Activated CD8-positive, alpha-beta T cell treated with anti-CD3 and anti-CD28 coated beads for 36 hours (primary cell): Measurements from ENCODE around the gene FIZ1. TPM values are rescaled to one million over a fixed set of nuclear protein-coding genes. Genes with fewer than 3 reads are reported as not detected.

ENCODE experiments used
- ATAC-seq: fragments of 200-7000 bp; cut with Tn5 transposase; one replicate; pipeline ENCODE4 v1.10.0; 2021; ENCODE audit warnings: mild to moderate bottlenecking, moderate library complexity
- CTCF ChIA-PET: fragments of 350-600 bp; sonication (Branson Sonifier 250); formaldehyde crosslinking; loops from one replicate; lab custom pipeline; 2021; ENCODE audit warnings: antibody characterized with exemption; lab: Charles Lee
- POLR2A ChIA-PET: fragments of 350-600 bp; sonication (Branson Sonifier 250); formaldehyde crosslinking; loops from one replicate; lab custom pipeline; 2021; ENCODE audit warnings: antibody characterized with exemption; lab: Charles Lee
- DNase-seq: peaks from one replicate; pipeline ENCODE4 v3.0.0-alpha.2; 2020
- H3K27ac Mint-ChIP-seq: one replicate; pipeline ENCODE4 v1.8.0; 2021; ENCODE audit warnings: mild to moderate bottlenecking, mixed read lengths
- H3K27me3 Mint-ChIP-seq: one replicate; pipeline ENCODE4 v1.8.0; 2021; ENCODE audit warnings: mixed read lengths
- H3K36me3 Mint-ChIP-seq: one replicate; pipeline ENCODE4 v1.8.0; 2021; ENCODE audit warnings: low read depth, mixed read lengths
- H3K4me1 Mint-ChIP-seq: one replicate; pipeline ENCODE4 v1.8.0; 2021; ENCODE audit warnings: low read depth, mixed read lengths
- H3K4me3 Mint-ChIP-seq: one replicate; pipeline ENCODE4 v1.8.0; 2021; ENCODE audit warnings: mild to moderate bottlenecking, moderate library complexity, mixed read lengths
- H3K9me3 Mint-ChIP-seq: one replicate; pipeline ENCODE4 v1.8.0; 2021; ENCODE audit warnings: mixed read lengths
- CTCF ChIP-seq: fragments of 200-600 bp; IDR thresholded peaks from one replicate; pipeline ENCODE4 v1.8.0; 2022; ENCODE audit warnings: antibody characterized with exemption, mild to moderate bottlenecking
- intact Hi-C: fragments of 100-400 bp; cut with micrococcal nuclease; formaldehyde crosslinking; loops from one replicate; pipeline ENCODE4 v1.10.0; 2022
- total RNA-seq, 2 experiments: library from RNA; stranded (reverse); gene quantifications; one replicate each; pipeline ENCODE4 v1.2.3, GENCODE V29; 2021

The FIZ1 gene
- total RNA-seq, 2 experiments from 2014 or later = 11.4 to 13.2 TPM

- no peak overlapping the region for H3K4me3 Mint-ChIP-seq
- peak overlapping the region; percentile 86 for H3K27ac Mint-ChIP-seq
- ATAC-seq (peak; percentile 18), DNase-seq (peak; percentile 78)
- CTCF ChIA-PET = interaction anchor here (1.4 to 2.4 kb wide), 4 partner anchors 11 to 34 kb away, joined by 4 to 14 read pairs (median 6); partner anchors contain the start of genes U2AF2 and ZNF865
- H3K4me1 Mint-ChIP-seq = peaks cover 41% of the 10 kb centered on the region
- POLR2A ChIA-PET = interaction anchor here (0.8 to 4.0 kb wide), 3 partner anchors 14 to 40 kb away, joined by 3 to 26 read pairs (median 4); partner anchors contain the start of genes FIZ1, ZNF579 and ZNF865
- no peak for TF ChIP-seq CTCF
- peaks cover 28% of the 10 kb centered on the region for H3K36me3 Mint-ChIP-seq
- intact Hi-C loops = no loop called here
- no peaks in the 10 kb centered on the region for H3K27me3 Mint-ChIP-seq
- no peaks in the 10 kb centered on the region for H3K9me3 Mint-ChIP-seq
Measured at GRCh38 chr19:55620410-55621204, 21.3 kb upstream of the FIZ1 start.

- Mint-ChIP-seq H3K27ac (no peak overlapping the region), H3K9me3 (no peaks in the 10 kb centered on the region), H3K36me3 (peaks cover 32% of the 10 kb centered on the region), H3K4me1 (peaks cover 34% of the 10 kb centered on the region), H3K27me3 (no peaks in the 10 kb centered on the region), H3K4me3 (no peak overlapping the region)
- CTCF ChIA-PET = interaction anchor here (1.8 to 2.4 kb wide), 2 partner anchors 13 kb away, joined by 4 to 14 read pairs; partner anchors contain the start of gene ZNF865
- POLR2A ChIA-PET = interaction anchor here (0.7 to 4.0 kb wide), 4 partner anchors 13 to 20 kb away, joined by 3 to 26 read pairs (median 4); partner anchors contain the start of genes FIZ1 and ZNF865
- ATAC-seq (no peak), DNase-seq (no peak)
- intact Hi-C loops = no loop called here
- TF ChIP-seq CTCF = no peak
Measured at GRCh38 chr19:55619286-55619685, 20.0 kb upstream of the FIZ1 start.

- Mint-ChIP-seq H3K4me3 (no peak overlapping the region), H3K9me3 (no peaks in the 10 kb centered on the region), H3K4me1 (peaks cover 27% of the 10 kb centered on the region), H3K27me3 (no peaks in the 10 kb centered on the region), H3K36me3 (peaks cover 32% of the 10 kb centered on the region), H3K27ac (peak overlapping the region; percentile 20)
- ATAC-seq (no peak), DNase-seq (no peak)
- no peak for TF ChIP-seq CTCF
- ChIA-PET POLR2A (interaction anchor here (1.3 to 4.0 kb wide), 3 partner anchors 12 to 19 kb away, joined by 3 to 26 read pairs (median 4); partner anchors contain the start of genes FIZ1 and ZNF865), CTCF (interaction anchor here (1.8 to 3.0 kb wide), 2 partner anchors 12 to 14 kb away, joined by 4 to 15 read pairs; partner anchors contain the start of gene ZNF865)
- intact Hi-C loops = no loop called here
Measured at GRCh38 chr19:55618426-55618825, 19.1 kb upstream of the FIZ1 start.

GRCh38 chr19:55617426-55617825, 18.1 kb upstream of the FIZ1 start:
- DNase-seq = no peak
- ChIA-PET POLR2A (interaction anchor here (0.6 kb wide), 1 partner anchor 61 kb away, joined by 5 read pairs; no protein-coding TSS in a partner anchor), CTCF (interaction anchor here (3.0 kb wide), 1 partner anchor 11 kb away, joined by 15 read pairs; the partner anchor contains the start of gene ZNF865)
- no peaks in the 10 kb centered on the region for H3K9me3 Mint-ChIP-seq
- H3K27me3 Mint-ChIP-seq = no peaks in the 10 kb centered on the region
- no peak overlapping the region for H3K27ac Mint-ChIP-seq
- H3K4me3 Mint-ChIP-seq = no peak overlapping the region
- peaks cover 25% of the 10 kb centered on the region for H3K4me1 Mint-ChIP-seq
- ATAC-seq = no peak
- peaks cover 42% of the 10 kb centered on the region for H3K36me3 Mint-ChIP-seq
- intact Hi-C loops = no loop called here
- no peak for TF ChIP-seq CTCF
